ENCODE results near the gene LSR. TPM values are rescaled to one million over a fixed set of nuclear protein-coding genes. Genes with fewer than 3 reads are reported as not detected.

The LSR gene
- total and polyA plus RNA-seq, 12 donors = 3.2 to 10.4 (median 5.2) TPM

- intact Hi-C loops (cut with DNase I) = no loop called here
- WGBS, 2 donors = 66 to 68% methylated on average over 2 of the region's 2 CpGs
- TF ChIP-seq, protein P1, sequence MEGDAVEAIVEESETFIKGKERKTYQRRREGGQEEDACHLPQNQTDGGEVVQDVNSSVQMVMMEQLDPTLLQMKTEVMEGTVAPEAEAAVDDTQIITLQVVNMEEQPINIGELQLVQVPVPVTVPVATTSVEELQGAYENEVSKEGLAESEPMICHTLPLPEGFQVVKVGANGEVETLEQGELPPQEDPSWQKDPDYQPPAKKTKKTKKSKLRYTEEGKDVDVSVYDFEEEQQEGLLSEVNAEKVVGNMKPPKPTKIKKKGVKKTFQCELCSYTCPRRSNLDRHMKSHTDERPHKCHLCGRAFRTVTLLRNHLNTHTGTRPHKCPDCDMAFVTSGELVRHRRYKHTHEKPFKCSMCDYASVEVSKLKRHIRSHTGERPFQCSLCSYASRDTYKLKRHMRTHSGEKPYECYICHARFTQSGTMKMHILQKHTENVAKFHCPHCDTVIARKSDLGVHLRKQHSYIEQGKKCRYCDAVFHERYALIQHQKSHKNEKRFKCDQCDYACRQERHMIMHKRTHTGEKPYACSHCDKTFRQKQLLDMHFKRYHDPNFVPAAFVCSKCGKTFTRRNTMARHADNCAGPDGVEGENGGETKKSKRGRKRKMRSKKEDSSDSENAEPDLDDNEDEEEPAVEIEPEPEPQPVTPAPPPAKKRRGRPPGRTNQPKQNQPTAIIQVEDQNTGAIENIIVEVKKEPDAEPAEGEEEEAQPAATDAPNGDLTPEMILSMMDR (IDR thresholded peaks at IDR 0.05) = no peak
Observed at GRCh38 chr19:35288331-35288730, 39.5 kb downstream of the LSR start.

GRCh38 chr19:35288906-35289305 lies 40.1 kb downstream of the LSR start:
- peaks cover 0 to 33% (median 22%) of the 10 kb centered on the region in 7 donors for H3K27me3 ChIP-seq
- WGBS, 2 donors = 75 to 86% methylated on average over 5 of the region's 5 CpGs
- TF ChIP-seq, protein P1 (IDR thresholded peaks at IDR 0.05) = no peak

More at GRCh38 chr19:35288331-35288730, 39.5 kb downstream of the LSR start:
- Histone ChIP-seq H3K4me3 (no peak overlapping the region), H3K36me3 (no peaks in the 10 kb centered on the region), H3K27ac (no peak overlapping the region), H3K27me3 (peaks cover 0 to 29% (median 16%) of the 10 kb centered on the region in 7 donors), H3K4me1 (peaks cover 0 to 4% (median 0%) of the 10 kb centered on the region in 9 donors), H3K9me3 (no peaks in the 10 kb centered on the region)
- ATAC-seq = no peak
- no peak for DNase-seq

DNA sequence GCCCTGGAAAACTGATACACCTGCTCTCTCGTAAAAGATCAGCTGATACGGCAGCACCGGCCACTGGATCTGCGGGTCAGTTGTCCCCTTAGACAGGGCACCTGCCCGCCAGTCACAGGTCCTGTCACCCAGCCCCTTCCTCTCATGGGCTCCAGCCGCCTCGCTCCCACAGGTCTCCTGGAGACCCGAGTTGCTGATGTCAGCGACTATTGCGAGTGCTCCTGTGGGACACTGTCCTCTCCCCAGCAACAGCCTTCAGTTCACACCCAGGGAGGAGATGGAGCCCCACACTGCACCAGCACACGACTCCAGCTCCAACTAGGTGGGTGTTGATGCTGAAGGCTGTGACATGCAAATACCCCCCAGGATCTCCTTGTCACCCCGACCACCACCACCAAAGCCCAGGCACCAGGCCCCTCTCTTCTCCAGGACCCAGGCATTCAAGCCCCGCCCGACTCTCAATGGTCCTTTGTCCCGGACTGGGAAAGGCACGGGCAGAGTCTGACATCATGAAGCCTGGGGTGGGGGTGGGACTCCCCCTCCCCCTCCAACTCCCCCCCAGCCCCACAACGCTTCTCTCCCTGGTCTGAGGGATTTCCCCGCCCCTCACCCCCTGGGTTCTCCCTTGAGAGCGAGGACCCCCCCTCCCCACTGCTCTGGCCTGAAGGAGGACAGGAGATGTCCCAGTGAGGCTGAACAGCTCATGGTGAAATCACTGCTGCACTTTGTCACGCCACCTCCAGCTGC lies 41.8 kb downstream of the LSR start:
- Histone ChIP-seq H3K36me3 (no peaks in the 10 kb centered on the region), H3K9me3 (no peaks in the 10 kb centered on the region), H3K4me3 (no peak overlapping the region), H3K27ac (no peak overlapping the region), H3K4me1 (peaks cover 0 to 1% (median 0%) of the 10 kb centered on the region in 9 donors), H3K27me3 (peaks cover 0 to 43% (median 27%) of the 10 kb centered on the region in 7 donors)
- ATAC-seq (no peak), DNase-seq (no peak)
- TF ChIP-seq, protein P1 (IDR thresholded peaks at IDR 0.05) = no peak
- 67 to 72% methylated on average over 20 of the region's 20 CpGs for WGBS, 2 donors
- intact Hi-C loops (cut with DNase I) = no loop called here

More at GRCh38 chr19:35288906-35289305, 40.1 kb downstream of the LSR start:
- no peak for ATAC-seq
- Histone ChIP-seq H3K4me1 (peaks cover 0 to 4% (median 0%) of the 10 kb centered on the region in 9 donors), H3K27ac (no peak overlapping the region), H3K9me3 (no peaks in the 10 kb centered on the region), H3K36me3 (no peaks in the 10 kb centered on the region), H3K4me3 (no peak overlapping the region)
- no peak for DNase-seq
- intact Hi-C loops (cut with DNase I) = no loop called here

DNA sequence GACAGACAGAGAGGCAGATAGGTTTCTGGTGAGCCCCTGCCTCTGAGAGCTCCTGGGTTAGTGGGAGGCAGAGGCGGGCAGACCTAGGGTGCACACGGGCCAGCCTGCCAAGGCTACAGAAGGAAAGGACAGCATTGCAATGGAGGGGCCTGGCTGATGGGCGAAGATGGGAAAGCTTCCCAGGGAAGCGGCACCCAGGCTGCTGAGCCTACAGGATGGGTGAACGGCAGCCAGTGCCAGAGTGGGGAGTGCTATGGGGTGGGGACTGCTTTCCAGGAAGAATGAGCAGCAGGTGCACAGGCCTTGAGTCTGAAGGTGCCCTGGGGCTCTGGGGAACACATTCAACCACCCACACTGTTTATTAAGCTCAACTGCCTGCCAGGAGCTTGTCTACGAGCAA lies 42.5 kb downstream of the LSR start:
- intact Hi-C loops (cut with DNase I) = no loop called here
- no peak for DNase-seq
- Histone ChIP-seq H3K9me3 (no peaks in the 10 kb centered on the region), H3K27ac (no peak overlapping the region), H3K36me3 (no peaks in the 10 kb centered on the region), H3K4me3 (no peak overlapping the region), H3K4me1 (peaks cover 0 to 6% (median 0%) of the 10 kb centered on the region in 9 donors), H3K27me3 (peaks cover 0 to 48% (median 27%) of the 10 kb centered on the region in 7 donors)
- TF ChIP-seq, protein P1 (IDR thresholded peaks at IDR 0.05) = no peak
- no peak for ATAC-seq
- WGBS, 2 donors = 68 to 75% methylated on average over 6 of the region's 6 CpGs

Measured in heart right ventricle (tissue), 16 donors.